HEK293 (cell line): Measurements from ENCODE around the gene PLEKHA7.

Experiments used
- CTCF ChIA-PET: fragments of 350-600 bp; formaldehyde crosslinking; extraction: SDS; loops from one replicate; lab custom pipeline; 2021; ENCODE audit warnings: antibody characterized with exemption; lab: Yijun Ruan, JAX
- POLR2A ChIA-PET: fragments of 300-600 bp; formaldehyde crosslinking; extraction: SDS; loops from one replicate; lab custom pipeline; 2020; ENCODE audit warnings: antibody characterized with exemption, inconsistent platforms; lab: Yijun Ruan, JAX
- H3K27ac ChIP-seq: fragments of 200-500 bp; sonication (Bioruptor generic); 2 replicates; pipeline ENCODE4 v1.5.1; 2014; ENCODE audit warnings: low read depth, low read length, control low read depth, inconsistent platforms; ENCODE audit errors: extremely low read depth
- H3K36me3 ChIP-seq, 2 experiments: fragments of 200-500 bp in 1 of 2; sonication (Bioruptor generic) in 1 of 2; 1 replicate in 1 of 2; 2 replicates in 1 of 2; pipeline ENCODE4 v1.5.1; 2014 to 2017; ENCODE audit warnings: inconsistent platforms in 2 of 2, low read length in 2 of 2; ENCODE audit not compliant: control insufficient read depth in 2 of 2, insufficient read depth in 1 of 2
- H3K4me1 ChIP-seq: fragments of 200-500 bp; sonication (Bioruptor generic); 2 replicates; pipeline ENCODE4 v1.5.1; 2014; ENCODE audit warnings: mild to moderate bottlenecking, low read length, inconsistent platforms; ENCODE audit not compliant: control insufficient read depth, insufficient read depth
- H3K4me3 ChIP-seq: 2 replicates; pipeline ENCODE4 v1.5.1; 2011; ENCODE audit warnings: low read depth, mild to moderate bottlenecking, control low read depth, low read length, moderate library complexity
- H3K9me3 ChIP-seq: fragments of 200-500 bp; sonication (Bioruptor generic); 2 replicates; pipeline ENCODE4 v1.5.1; 2014; ENCODE audit warnings: low read depth, low read length, inconsistent platforms; ENCODE audit not compliant: control insufficient read depth, insufficient read depth
- HIC1 ChIP-seq: fragments of 450-650 bp; formaldehyde crosslinking; IDR thresholded peaks from 2 replicates; pipeline ENCODE4 v1.5.1; 2016; ENCODE audit warnings: missing biosample characterization, missing genetic modification characterization
- HOXC10 ChIP-seq: sonication (generic); formaldehyde crosslinking; IDR thresholded peaks from 2 replicates; pipeline ENCODE4 v1.8.1; 2023; ENCODE audit warnings: mild to moderate bottlenecking, missing genetic modification reagents
- PRDM1 ChIP-seq: fragments of 450-650 bp; formaldehyde crosslinking; IDR thresholded peaks from 2 replicates; pipeline ENCODE4; 2016; ENCODE audit warnings: missing biosample characterization, missing genetic modification characterization
- TCF7L2 ChIP-seq: IDR thresholded peaks from 2 replicates; pipeline ENCODE4 v1.6.1; 2011; ENCODE audit warnings: low read depth, mild to moderate bottlenecking, inconsistent platforms, low read length, moderate library complexity, borderline replicate concordance
- ZBTB48 ChIP-seq: fragments of 450-650 bp; formaldehyde crosslinking; IDR thresholded peaks from 2 replicates; pipeline ENCODE4 v1.5.1; 2016; ENCODE audit warnings: missing biosample characterization, missing genetic modification characterization
- ZBTB49 ChIP-seq: fragments of 450-650 bp; formaldehyde crosslinking; IDR thresholded peaks from 2 replicates; pipeline ENCODE4 v1.5.1; 2016; ENCODE audit warnings: missing biosample characterization, missing genetic modification characterization, low read depth
- ZNF157 ChIP-seq: fragments of 450-650 bp; formaldehyde crosslinking; IDR thresholded peaks from 2 replicates; pipeline ENCODE4 v1.5.1; 2016; ENCODE audit warnings: missing biosample characterization, missing genetic modification characterization
- ZNF292 ChIP-seq: fragments of 450-650 bp; formaldehyde crosslinking; IDR thresholded peaks from 2 replicates; pipeline ENCODE4 v1.5.1; 2016; ENCODE audit warnings: low read depth, missing biosample characterization, missing genetic modification characterization, borderline replicate concordance
- ZNF366 ChIP-seq: fragments of 450-650 bp; formaldehyde crosslinking; conservative IDR thresholded peaks from 2 replicates; pipeline ENCODE4 v1.5.1; 2016; ENCODE audit warnings: missing biosample characterization, missing genetic modification characterization
- ZNF416 ChIP-seq: fragments of 450-650 bp; formaldehyde crosslinking; IDR thresholded peaks from 2 replicates; pipeline ENCODE4 v1.5.1; 2016; ENCODE audit warnings: missing biosample characterization, missing genetic modification characterization
- ZNF513 ChIP-seq: fragments of 450-650 bp; IDR thresholded peaks from 2 replicates; pipeline ENCODE4 v1.5.1; 2018; ENCODE audit warnings: missing biosample characterization, missing genetic modification characterization
- ZNF555 ChIP-seq: fragments of 450-650 bp; formaldehyde crosslinking; conservative IDR thresholded peaks from 2 replicates; pipeline ENCODE4 v1.5.1; 2017; ENCODE audit warnings: missing biosample characterization, mild to moderate bottlenecking, missing genetic modification characterization, inconsistent platforms
- ZNF830 ChIP-seq: fragments of 450-650 bp; IDR thresholded peaks from 2 replicates; pipeline ENCODE4 v1.5.0; 2018; ENCODE audit warnings: missing biosample characterization, missing genetic modification characterization, low read depth, mild to moderate bottlenecking, moderate library complexity
- ZSCAN4 ChIP-seq: fragments of 450-650 bp; formaldehyde crosslinking; IDR thresholded peaks from 2 replicates; pipeline ENCODE4 v1.5.1; 2017; ENCODE audit warnings: missing biosample characterization, missing genetic modification characterization

Gene PLEKHA7

GRCh38 chr11:17005646-17006045 lies 8.6 kb downstream of the PLEKHA7 start:
- H3K9me3 ChIP-seq: no peaks in the 10 kb centered on the region
- H3K27ac ChIP-seq: no peak overlapping the region
- no peaks in the 10 kb centered on the region; the same call in 1 of the 2 replicates for H3K4me1 ChIP-seq
- no peak overlapping the region for H3K4me3 ChIP-seq
- ChIA-PET POLR2A (no interaction called here), CTCF (no interaction called here)
- TF ChIP-seq ZNF292 (tag by site-specific recombination) (no peak), ZNF830 (tag by site-specific recombination) (no peak), PRDM1 (tag by site-specific recombination) (0 out of 2 replicates have a peak, but pooled peaks have one; percentile 47)
- peaks cover 0 to 8% of the 10 kb centered on the region in 2 experiments; a peak in 2 of 3 replicates for H3K36me3 ChIP-seq

GRCh38 chr11:17004486-17005148 lies 9.6 kb downstream of the PLEKHA7 start:
- no peak overlapping the region for H3K4me3 ChIP-seq
- TF ChIP-seq HOXC10 (CRISPR knock-in tag) (no peak), ZBTB49 (tag by site-specific recombination) (no peak), ZSCAN4 (no peak), HIC1 (no peak), ZBTB48 (tag by site-specific recombination) (no peak), ZNF416 (no peak), ZNF366 (tag by site-specific recombination) (no peak), TCF7L2 (no peak), ZNF513 (tag by site-specific recombination) (no peak), ZNF157 (no peak), ZNF555 (tag by site-specific recombination) (no peak)

More at GRCh38 chr11:17004486-17005148, 9.6 kb downstream of the PLEKHA7 start:
- CTCF ChIA-PET: no interaction called here
- Histone ChIP-seq H3K36me3 (peaks cover 0 to 8% of the 10 kb centered on the region in 2 experiments; a peak in 2 of 3 replicates), H3K9me3 (no peaks in the 10 kb centered on the region), H3K4me1 (no peaks in the 10 kb centered on the region), H3K27ac (no peak overlapping the region)
- POLR2A ChIA-PET: no interaction called here
